ENCODE measurements around the gene AK9. TPM values are rescaled to one million over a fixed set of nuclear protein-coding genes. Genes with fewer than 3 reads are reported as not detected.
"Not testable (repeated sequence)": the region's sequence is repeated elsewhere in the genome, so short reads cannot be mapped to it uniquely, and the experiment has no call there.

The AK9 gene
- total and polyA plus RNA-seq, 4 donors, result 2.7 to 12.5 (median 10.8) TPM

- Histone ChIP-seq H3K36me3 (ENCODE audit: control insufficient read depth in 1 of 2, insufficient read depth in 2 of 2, low read length in 1 of 2) (peaks cover 0 to 10% of the 10 kb centered on the region in 2 donors), H3K27me3 (ENCODE audit: control insufficient read depth in 1 of 2, insufficient read depth in 2 of 2, low read length in 1 of 2) (no peaks in the 10 kb centered on the region), H3K27ac (ENCODE audit: low read depth in 1 of 2, low read length in 2 of 2) (no peak overlapping the region), H3K9me3 (ENCODE audit: control insufficient read depth, low read length) (no peaks in the 10 kb centered on the region), H3K4me1 (ENCODE audit: control insufficient read depth in 1 of 2, insufficient read depth in 2 of 2, low read length in 2 of 2) (no peaks in the 10 kb centered on the region), H3K4me3 (ENCODE audit: low read length in 2 of 2) (no peak overlapping the region)
- 75% methylated on average over 1 of the region's 1 CpG for WGBS, 2 donors
- DNase-seq (no peak), ATAC-seq (ENCODE audit: low FRiP score) (no peak)
- intact Hi-C loops (cut with DNase I), result no loop called here
Observed at GRCh38 chr6:109461733-109462526, 229.1 kb downstream of the AK9 start.

GRCh38 chr6:109461205-109461604 is 229.8 kb downstream of the AK9 start:
- H3K36me3 ChIP-seq (ENCODE audit: control insufficient read depth in 1 of 2, insufficient read depth in 2 of 2, low read length in 1 of 2); H3K27ac ChIP-seq (ENCODE audit: low read depth in 1 of 2, low read length in 2 of 2); H3K4me1 ChIP-seq (ENCODE audit: control insufficient read depth in 1 of 2, insufficient read depth in 2 of 2, low read length in 2 of 2); intact Hi-C loops (cut with DNase I); H3K27me3 ChIP-seq (ENCODE audit: control insufficient read depth in 1 of 2, insufficient read depth in 2 of 2, low read length in 1 of 2); DNase-seq; H3K9me3 ChIP-seq (ENCODE audit: control insufficient read depth, low read length); ATAC-seq (ENCODE audit: low FRiP score); H3K4me3 ChIP-seq (ENCODE audit: low read length in 2 of 2): not testable (repeated sequence)
- WGBS, 2 donors, result 100% methylated on average over 1 of the region's 1 CpG

- Histone ChIP-seq H3K4me1 (ENCODE audit: control insufficient read depth in 1 of 2, insufficient read depth in 2 of 2, low read length in 2 of 2) (no peaks in the 10 kb centered on the region), H3K36me3 (ENCODE audit: control insufficient read depth in 1 of 2, insufficient read depth in 2 of 2, low read length in 1 of 2) (peaks cover 0 to 2% of the 10 kb centered on the region in 2 donors), H3K27ac (ENCODE audit: low read depth in 1 of 2, low read length in 2 of 2) (no peak overlapping the region), H3K27me3 (ENCODE audit: control insufficient read depth in 1 of 2, insufficient read depth in 2 of 2, low read length in 1 of 2) (no peaks in the 10 kb centered on the region), H3K9me3 (ENCODE audit: control insufficient read depth, low read length) (no peaks in the 10 kb centered on the region), H3K4me3 (ENCODE audit: low read length in 2 of 2) (no peak overlapping the region)
- DNase-seq (no peak), ATAC-seq (ENCODE audit: low FRiP score) (no peak)
- WGBS, 2 donors, result 82 to 94% methylated on average over 3 of the region's 3 CpGs
- intact Hi-C loops (cut with DNase I), result no loop called here
Observed at GRCh38 chr6:109460161-109460829, 230.7 kb downstream of the AK9 start.

- H3K9me3 ChIP-seq (ENCODE audit: control insufficient read depth, low read length), result no peaks in the 10 kb centered on the region
- intact Hi-C loops (cut with DNase I), result no loop called here
- DNase-seq (no peak), ATAC-seq (ENCODE audit: low FRiP score) (no peak)
- no peak overlapping the region for H3K4me3 ChIP-seq (ENCODE audit: low read length in 2 of 2)
- H3K27ac ChIP-seq (ENCODE audit: low read depth in 1 of 2, low read length in 2 of 2), result no peak overlapping the region
- no peaks in the 10 kb centered on the region for H3K27me3 ChIP-seq (ENCODE audit: control insufficient read depth in 1 of 2, insufficient read depth in 2 of 2, low read length in 1 of 2)
- WGBS, 2 donors, result 85 to 87% methylated on average over 5 of the region's 5 CpGs
- no peaks in the 10 kb centered on the region for H3K4me1 ChIP-seq (ENCODE audit: control insufficient read depth in 1 of 2, insufficient read depth in 2 of 2, low read length in 2 of 2)
- H3K36me3 ChIP-seq (ENCODE audit: control insufficient read depth in 1 of 2, insufficient read depth in 2 of 2, low read length in 1 of 2), result peaks cover 0 to 2% of the 10 kb centered on the region in 2 donors
Observed at GRCh38 chr6:109458774-109459531, 232.0 kb downstream of the AK9 start.

GRCh38 chr6:109457562-109457996 is 233.4 kb downstream of the AK9 start:
- H3K27me3 ChIP-seq (ENCODE audit: control insufficient read depth in 1 of 2, insufficient read depth in 2 of 2, low read length in 1 of 2), result no peaks in the 10 kb centered on the region
- H3K36me3 ChIP-seq (ENCODE audit: control insufficient read depth in 1 of 2, insufficient read depth in 2 of 2, low read length in 1 of 2), result peaks cover 0 to 2% of the 10 kb centered on the region in 2 donors
- intact Hi-C loops (cut with DNase I), result loop anchor here in 1 of 2 donors (2.0 kb wide), 1 partner anchor 25 kb away; the partner anchor contains the start of gene ZBTB24
- H3K4me1 ChIP-seq (ENCODE audit: control insufficient read depth in 1 of 2, insufficient read depth in 2 of 2, low read length in 2 of 2), result no peaks in the 10 kb centered on the region
- no peak for ATAC-seq (ENCODE audit: low FRiP score)
- no peak for DNase-seq
- H3K27ac ChIP-seq (ENCODE audit: low read depth in 1 of 2, low read length in 2 of 2), result peak overlapping the region in 1 of 2 donors; percentile 56
- H3K9me3 ChIP-seq (ENCODE audit: control insufficient read depth, low read length), result no peaks in the 10 kb centered on the region
- H3K4me3 ChIP-seq (ENCODE audit: low read length in 2 of 2), result no peak overlapping the region
- 90 to 92% methylated on average over 6 of the region's 6 CpGs for WGBS, 2 donors

GRCh38 chr6:109456710-109457561 is 234.1 kb downstream of the AK9 start:
- no peaks in the 10 kb centered on the region for H3K9me3 ChIP-seq (ENCODE audit: control insufficient read depth, low read length)
- peak; percentile 83 to 86 for DNase-seq
- no peak overlapping the region for H3K4me3 ChIP-seq (ENCODE audit: low read length in 2 of 2)
- intact Hi-C loops (cut with DNase I), result loop anchor here in 1 of 2 donors (2.0 kb wide), 1 partner anchor 26 kb away; the partner anchor contains the start of gene ZBTB24
- peak overlapping the region in 1 of 2 donors; percentile 62 for H3K27ac ChIP-seq (ENCODE audit: low read depth in 1 of 2, low read length in 2 of 2)
- no peaks in the 10 kb centered on the region for H3K4me1 ChIP-seq (ENCODE audit: control insufficient read depth in 1 of 2, insufficient read depth in 2 of 2, low read length in 2 of 2)
- no peaks in the 10 kb centered on the region for H3K27me3 ChIP-seq (ENCODE audit: control insufficient read depth in 1 of 2, insufficient read depth in 2 of 2, low read length in 1 of 2)
- no peaks in the 10 kb centered on the region for H3K36me3 ChIP-seq (ENCODE audit: control insufficient read depth in 1 of 2, insufficient read depth in 2 of 2, low read length in 1 of 2)
- WGBS, 2 donors, result 40 to 47% methylated on average over 16 of the region's 16 CpGs
- peak; percentile 61 for ATAC-seq (ENCODE audit: low FRiP score)

- Histone ChIP-seq H3K36me3 (ENCODE audit: control insufficient read depth in 1 of 2, insufficient read depth in 2 of 2, low read length in 1 of 2) (no peaks in the 10 kb centered on the region), H3K4me1 (ENCODE audit: control insufficient read depth in 1 of 2, insufficient read depth in 2 of 2, low read length in 2 of 2) (no peaks in the 10 kb centered on the region), H3K4me3 (ENCODE audit: low read length in 2 of 2) (peak overlapping the region; percentile 62 to 78), H3K27ac (ENCODE audit: low read depth in 1 of 2, low read length in 2 of 2) (peak overlapping the region in 1 of 2 donors; percentile 62), H3K27me3 (ENCODE audit: control insufficient read depth in 1 of 2, insufficient read depth in 2 of 2, low read length in 1 of 2) (no peaks in the 10 kb centered on the region), H3K9me3 (ENCODE audit: control insufficient read depth, low read length) (no peaks in the 10 kb centered on the region)
- peak; percentile 69 to 80 for DNase-seq
- peak; percentile 3 for ATAC-seq (ENCODE audit: low FRiP score)
- WGBS, 2 donors, result 6 to 8% methylated on average over 30 to 38 of the region's 38 CpGs
- intact Hi-C loops (cut with DNase I), result loop anchor here in 1 of 2 donors (2.0 kb wide), 1 partner anchor 27 kb away; the partner anchor contains the start of gene ZBTB24
Observed at GRCh38 chr6:109456111-109456583, 234.9 kb downstream of the AK9 start.

Measured in aorta (tissue), 5 donors.